Lower leg skin (tissue), 4 donors: ENCODE measurements around the gene CSPG5. TPM values are rescaled to one million over a fixed set of nuclear protein-coding genes. Genes with fewer than 3 reads are reported as not detected.

ENCODE experiments used
- DNase-seq, 2 donors: peaks; one replicate each; pipeline ENCODE4 v3.0.0-alpha.2; 2019; ENCODE audit warnings: low spot score in 2 of 2
- H3K4me3 ChIP-seq: fragments of 200-600 bp; sonication (generic); 2 replicates; pipeline ENCODE4 v1.5.1; 2017; ENCODE audit warnings: mild to moderate bottlenecking, low read depth; ENCODE audit not compliant: poor library complexity, severe bottlenecking
- CTCF ChIP-seq, 3 donors: fragments of 450-650 bp; IDR thresholded peaks; one replicate each; pipeline ENCODE4 v1.5.1; 2016; ENCODE audit warnings: antibody characterized with exemption in 3 of 3, mild to moderate bottlenecking in 3 of 3, moderate library complexity in 2 of 3
- POLR2A ChIP-seq, 2 donors: fragments of 450-650 bp; IDR thresholded peaks; one replicate each; pipeline ENCODE4 v1.6.1; 2016 to 2017; ENCODE audit warnings: antibody characterized with exemption in 2 of 2, mild to moderate bottlenecking in 1 of 2, moderate library complexity in 1 of 2
- WGBS, 2 donors: methylation state at CpG; one replicate each; pipeline ENCODE4 v1.1.5; 2018; 5-methylcytosine and 5-hydroxymethylcytosine counted together
- intact Hi-C: fragments of 100-400 bp; cut with DNase I; formaldehyde crosslinking; loops from one replicate; pipeline ENCODE4 v1.15.0; 2023; ENCODE audit warnings: low total_unique reads
- total RNA-seq, 4 donors: library from RNA; depleted of rRNA; stranded (reverse); fragments of >200 nt; gene quantifications; one replicate each; pipeline ENCODE4 v1.1.0, GENCODE V29; 2016

CSPG5 gene
- total RNA-seq, 4 donors from 2014 or later, result 0.30 to 3.2 (median 0.96) TPM

- WGBS, 2 donors, result 38 to 54% methylated on average over 5 of the region's 5 CpGs
- TF ChIP-seq CTCF (IDR thresholded peaks at IDR 0.05) (no peak), POLR2A (IDR thresholded peaks at IDR 0.05) (no peak)
- DNase-seq, result no peak
- intact Hi-C loops, result no loop called here
- H3K4me3 ChIP-seq, result no peak overlapping the region
Measured at GRCh38 chr3:47533996-47534454, 44.6 kb downstream of the CSPG5 start.

GRCh38 chr3:47533481-47533880 is 45.2 kb downstream of the CSPG5 start:
- no peak for TF ChIP-seq CTCF (IDR thresholded peaks at IDR 0.05)
- TF ChIP-seq POLR2A (IDR thresholded peaks at IDR 0.05), result no peak
- 44 to 55% methylated on average over 2 of the region's 2 CpGs for WGBS, 2 donors
- intact Hi-C loops, result no loop called here
- DNase-seq, result no peak
- H3K4me3 ChIP-seq, result no peak overlapping the region

- DNase-seq, result no peak
- TF ChIP-seq POLR2A (IDR thresholded peaks at IDR 0.05) (no peak), CTCF (IDR thresholded peaks at IDR 0.05) (no peak)
- intact Hi-C loops, result no loop called here
- no peak overlapping the region for H3K4me3 ChIP-seq
- 61 to 68% methylated on average over 6 of the region's 6 CpGs for WGBS, 2 donors
Measured at GRCh38 chr3:47527952-47528725, 50.5 kb downstream of the CSPG5 start.

GRCh38 chr3:47525617-47526016 is 53.0 kb downstream of the CSPG5 start:
- intact Hi-C loops, result no loop called here
- TF ChIP-seq CTCF (IDR thresholded peaks at IDR 0.05) (no peak), POLR2A (IDR thresholded peaks at IDR 0.05) (no peak)
- no peak for DNase-seq
- no peak overlapping the region for H3K4me3 ChIP-seq
- 87 to 90% methylated on average over 4 of the region's 4 CpGs for WGBS, 2 donors

GRCh38 chr3:47523310-47524073 is 55.2 kb downstream of the CSPG5 start:
- no peak for DNase-seq
- H3K4me3 ChIP-seq, result no peak overlapping the region
- intact Hi-C loops, result loop anchor here (5.0 kb wide), 1 partner anchor 269 kb away; no protein-coding TSS in a partner anchor
- 42 to 56% methylated on average over 4 of the region's 4 CpGs for WGBS, 2 donors
- no peak for TF ChIP-seq POLR2A (IDR thresholded peaks at IDR 0.05)
- TF ChIP-seq CTCF (IDR thresholded peaks at IDR 0.05), result no peak
